Ramos (cell line): ENCODE data around the gene GTPBP8.
"Not testable (repeated sequence)": the region's sequence is repeated elsewhere in the genome, so short reads cannot be mapped to it uniquely, and the experiment has no call there.

Source experiments
- in situ Hi-C: fragments of 300-500 bp; cut with MboI; formaldehyde crosslinking; loops from one replicate; pipeline ENCODE4 v1.14.3; 2022; ENCODE audit warnings: low sequenced_read_pairs; ENCODE audit not compliant: unreplicated experiment

Gene GTPBP8

DNA sequence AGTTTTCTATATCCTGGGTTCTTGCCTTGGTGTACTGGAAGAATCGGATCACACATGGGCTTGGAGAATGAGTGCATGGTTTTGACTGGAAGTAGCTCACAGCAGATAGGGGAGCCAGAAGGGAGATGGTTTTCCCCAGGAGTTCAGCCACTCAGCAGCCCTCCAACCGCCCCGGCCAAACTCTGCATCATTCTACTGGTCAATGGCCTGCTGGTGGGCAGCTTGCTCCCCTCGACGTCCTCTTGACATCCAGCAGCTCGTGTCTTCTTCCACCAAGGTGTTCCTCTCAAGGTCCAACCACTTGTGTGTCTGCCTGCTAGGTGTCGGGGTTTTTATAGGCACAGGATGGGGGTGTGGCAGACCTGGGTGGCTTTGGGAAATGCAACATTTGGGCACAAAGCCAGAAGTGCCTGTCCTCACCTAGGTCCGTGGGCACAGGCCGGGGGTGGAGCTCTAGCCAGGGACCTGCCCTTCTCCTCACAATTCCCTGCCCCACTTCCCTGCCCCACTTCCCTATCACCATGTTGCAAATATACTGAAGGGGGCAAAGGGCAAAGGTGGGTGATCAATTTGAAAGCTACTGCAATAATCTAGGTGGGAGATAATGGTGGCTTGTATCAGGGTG is 3.0 kb upstream of the GTPBP8 start:
- in situ Hi-C loops, result loop anchor here (10.0 to 25.0 kb wide), 2 partner anchors 253 to 876 kb away; no protein-coding TSS in a partner anchor

GRCh38 chr3:112995800-112996199 is 5.0 kb downstream of the GTPBP8 start:
- in situ Hi-C loops, result loop anchor here (25.0 kb wide), 1 partner anchor 883 kb away; no protein-coding TSS in a partner anchor

DNA sequence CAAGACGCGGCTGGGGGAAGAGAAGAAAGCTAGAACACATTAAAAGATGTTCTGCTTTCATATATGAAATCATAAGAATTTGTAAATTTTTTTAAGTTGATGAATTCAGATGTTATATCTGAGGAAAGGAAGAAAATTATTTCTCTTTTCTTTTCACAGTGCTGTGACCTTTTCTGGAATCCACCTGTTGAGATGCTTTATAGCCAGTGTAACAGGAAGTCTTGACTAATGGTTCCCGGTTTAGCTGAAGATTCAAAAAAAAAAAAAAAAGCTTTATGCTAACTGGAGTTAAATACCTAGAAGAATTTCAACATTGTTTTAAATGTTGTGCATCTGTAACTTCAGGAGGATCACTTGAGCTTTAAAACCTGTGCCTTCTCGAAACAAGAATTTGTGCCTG is 9.9 kb downstream of the GTPBP8 start:
- in situ Hi-C loops, result no loop called here

- in situ Hi-C loops, result no loop called here
These were observed 11.3 kb downstream of the GTPBP8 start for GRCh38 chr3:113002037-113002436.

DNA sequence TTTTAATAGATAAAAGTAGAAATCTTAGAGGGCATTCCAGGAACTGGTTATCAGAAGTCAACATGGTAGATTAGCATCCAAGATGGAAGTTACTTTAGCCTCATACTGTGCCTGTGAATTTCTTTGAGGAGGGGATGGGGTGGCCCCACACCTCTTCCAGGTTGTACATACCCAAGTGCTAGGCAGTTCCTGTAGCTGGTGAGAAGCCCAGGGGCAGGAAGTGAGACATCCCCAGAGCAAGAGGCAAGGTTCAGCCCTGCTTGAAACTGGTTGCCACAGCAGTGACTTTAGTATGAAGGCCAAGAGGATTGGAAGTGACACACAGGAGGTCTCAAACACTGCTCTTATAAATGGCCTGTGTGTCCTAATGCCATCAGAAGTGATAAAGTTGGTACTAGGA is 11.9 kb downstream of the GTPBP8 start:
- in situ Hi-C loops, result no loop called here

DNA sequence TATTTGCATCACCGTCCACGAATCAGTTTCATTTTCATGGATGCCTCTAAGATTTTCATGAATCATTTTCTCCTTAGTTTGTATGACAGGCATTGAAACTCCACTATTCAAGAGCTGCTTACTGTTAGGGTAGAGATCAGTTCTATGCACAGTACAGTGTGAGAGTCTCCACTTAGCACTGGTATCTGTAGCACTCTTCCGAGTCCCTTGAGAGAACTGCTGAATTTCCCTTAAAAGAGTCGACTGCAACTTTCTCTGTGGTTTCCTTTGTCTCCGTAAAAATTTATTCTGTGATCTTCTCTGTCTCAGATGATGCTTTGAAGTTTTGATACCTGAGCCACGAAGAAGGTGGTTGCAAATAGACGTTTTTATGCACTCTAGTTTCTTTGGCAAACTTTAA is 14.8 kb downstream of the GTPBP8 start:
- in situ Hi-C loops, result no loop called here

- in situ Hi-C loops, result no loop called here
These were observed 15.7 kb downstream of the GTPBP8 start for GRCh38 chr3:113006359-113007056.

DNA sequence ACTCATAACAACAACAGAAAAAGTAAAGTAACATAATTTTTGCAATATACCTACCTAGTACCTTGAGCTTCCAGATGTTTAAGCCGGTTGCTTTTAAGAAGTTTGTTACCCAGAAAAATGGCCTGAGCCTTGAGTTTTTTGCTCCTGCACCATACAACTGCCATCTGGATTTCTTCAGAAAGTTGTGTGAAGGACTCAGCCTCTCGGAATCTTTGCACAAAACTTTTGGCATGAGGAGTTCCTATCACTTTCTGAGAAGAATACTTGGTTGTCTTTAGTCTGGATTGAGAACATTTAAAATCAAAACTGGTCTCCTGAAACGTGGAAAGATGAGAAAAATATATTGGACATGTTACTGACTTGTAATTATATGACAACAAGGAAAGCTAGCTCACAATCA is 17.3 kb downstream of the GTPBP8 start:
- in situ Hi-C loops, result no loop called here

DNA sequence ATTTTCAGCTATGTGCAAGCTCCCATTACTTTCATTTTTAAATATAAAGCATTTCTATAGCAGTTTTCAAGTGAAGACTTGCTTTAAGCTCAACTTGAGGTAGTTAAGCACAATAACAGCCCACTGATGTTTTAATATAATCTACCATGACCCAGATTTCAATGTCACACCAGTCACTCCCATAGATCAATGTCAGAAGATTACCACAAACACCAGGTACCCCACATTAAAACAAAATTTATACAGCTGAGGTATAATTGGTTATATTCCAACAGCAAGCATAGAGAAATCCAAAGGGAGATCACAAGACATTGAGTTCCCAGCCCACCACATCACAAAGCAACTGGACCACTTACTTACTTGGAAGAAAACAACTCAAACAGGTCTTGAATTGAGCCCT is 22.8 kb downstream of the GTPBP8 start:
- in situ Hi-C loops, result no loop called here

DNA sequence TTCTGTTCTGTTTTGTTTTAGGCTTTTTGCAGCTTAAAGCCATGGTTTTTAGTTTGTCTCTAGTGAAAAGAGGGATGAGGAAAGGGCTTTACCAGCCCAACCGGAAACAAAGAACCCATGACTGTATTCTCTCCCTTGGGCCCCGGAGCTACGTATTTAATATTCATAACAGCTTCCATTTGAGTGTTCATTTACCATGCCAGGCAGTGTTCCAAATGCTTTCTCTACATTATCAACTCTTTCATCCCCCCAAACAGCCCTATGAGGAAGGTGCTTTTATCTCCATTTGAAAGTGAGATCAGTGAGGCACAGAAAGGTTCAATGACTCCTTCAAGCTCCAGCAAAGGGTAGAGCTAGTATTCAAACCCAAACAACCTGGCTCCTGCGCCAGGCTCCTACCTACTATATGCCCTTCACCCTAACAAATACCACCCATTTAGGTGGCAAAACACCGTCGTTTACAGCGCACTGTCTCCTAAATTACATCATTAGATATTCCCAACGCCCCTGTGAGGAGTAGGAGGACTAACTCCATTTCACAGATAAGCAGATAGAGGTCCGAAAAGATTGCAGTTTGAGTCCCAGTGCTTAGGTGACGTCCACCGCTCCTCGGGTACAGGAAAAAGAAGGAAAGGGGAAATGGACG is 27.9 kb downstream of the GTPBP8 start:
- in situ Hi-C loops, result no loop called here

DNA sequence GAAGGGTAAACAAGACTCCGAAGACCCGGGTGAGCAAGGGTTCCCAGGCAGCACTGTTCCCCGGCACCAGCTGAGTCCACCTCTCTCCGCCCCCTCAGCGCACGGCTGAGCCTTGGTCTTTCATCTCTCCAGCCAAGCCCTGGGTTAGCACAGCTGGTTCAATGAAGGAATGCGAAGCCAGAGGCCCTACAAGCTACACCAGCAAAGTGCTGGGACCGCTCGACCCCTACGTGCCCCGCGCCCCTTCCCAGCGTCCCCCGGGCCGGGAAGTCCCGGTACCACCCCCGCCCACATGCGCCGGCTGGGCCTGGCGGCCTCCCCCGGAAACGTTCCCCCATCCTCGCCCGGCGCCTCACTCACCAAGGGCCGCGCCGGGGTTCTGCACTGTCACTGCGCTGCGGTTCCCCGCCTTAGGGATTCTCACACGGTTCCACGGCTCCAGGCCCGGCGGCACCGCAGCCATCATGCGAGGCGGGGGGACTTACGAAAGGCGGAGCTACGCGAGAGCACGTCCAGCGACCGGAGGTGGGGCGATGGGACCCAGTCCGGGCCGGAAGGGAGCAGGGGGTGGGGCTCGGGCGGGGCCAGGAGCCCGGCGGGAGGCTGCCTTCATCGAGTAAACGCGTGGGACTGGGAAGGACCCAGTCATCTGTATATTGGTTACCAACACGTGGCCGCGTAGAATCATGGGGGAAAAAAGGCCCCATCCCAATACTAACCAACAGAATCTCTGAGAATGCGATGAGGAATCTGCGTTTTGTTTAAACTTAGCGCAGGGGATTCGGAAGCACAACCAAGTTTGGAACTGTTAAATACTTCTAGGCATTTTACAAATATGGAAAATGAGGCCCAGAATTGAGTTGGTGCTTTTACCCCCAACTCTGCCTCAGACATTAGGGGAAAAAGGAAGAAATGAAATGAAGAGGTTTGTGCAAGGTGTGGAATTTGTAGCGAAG is 28.7 kb downstream of the GTPBP8 start:
- in situ Hi-C loops, result no loop called here

GRCh38 chr3:113021471-113021870 is 30.7 kb downstream of the GTPBP8 start:
- in situ Hi-C loops, result no loop called here

GRCh38 chr3:113034011-113034410 is 43.2 kb downstream of the GTPBP8 start:
- in situ Hi-C loops, result no loop called here

GRCh38 chr3:113035387-113035982 is 44.7 kb downstream of the GTPBP8 start:
- in situ Hi-C loops, result no loop called here

- in situ Hi-C loops, result no loop called here
These were observed 47.5 kb downstream of the GTPBP8 start for GRCh38 chr3:113038328-113038727.

DNA sequence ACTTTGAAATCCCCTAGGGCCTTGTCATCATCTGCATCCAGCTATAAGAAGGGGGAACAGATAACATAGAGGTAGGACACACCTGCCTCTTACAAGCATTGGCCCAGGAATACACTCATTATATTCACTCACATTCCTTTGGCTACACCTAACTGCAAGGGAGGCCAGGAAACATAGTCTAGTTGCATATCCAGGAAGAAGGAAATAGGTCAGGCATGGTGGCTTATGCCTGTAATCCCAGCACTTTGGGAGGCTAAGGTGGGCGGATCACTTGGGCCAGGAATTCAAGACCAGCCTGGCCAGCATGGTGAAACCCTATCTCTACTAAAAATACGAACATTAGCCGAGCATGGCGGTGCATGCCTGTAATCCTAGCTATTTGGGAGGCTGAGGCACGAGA is 48.8 kb downstream of the GTPBP8 start:
- in situ Hi-C loops, result no loop called here

DNA sequence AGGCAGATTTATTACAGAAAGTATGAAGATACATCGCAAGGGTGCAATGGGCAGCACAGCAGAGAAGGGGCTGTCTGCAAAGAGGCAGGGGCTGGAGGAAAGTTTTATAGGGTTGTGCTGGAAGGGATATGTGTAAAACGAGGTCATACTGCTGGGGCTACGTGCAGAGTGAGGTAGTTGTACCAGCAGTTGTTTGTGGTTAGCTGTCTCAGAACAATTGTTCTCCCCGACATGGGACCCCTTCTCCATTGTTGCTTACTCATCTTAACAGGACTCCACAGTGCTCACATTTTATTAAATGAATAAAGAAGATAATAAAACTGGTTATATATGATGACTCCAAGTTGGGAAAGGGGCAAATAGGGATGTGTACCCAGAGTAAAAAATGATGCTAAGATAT is 49.4 kb downstream of the GTPBP8 start:
- in situ Hi-C loops, result no loop called here

GRCh38 chr3:113043686-113044085 is 52.9 kb downstream of the GTPBP8 start:
- in situ Hi-C loops, result no loop called here

- in situ Hi-C loops, result not testable (repeated sequence)
These were observed 55.6 kb downstream of the GTPBP8 start for GRCh38 chr3:113046186-113046965.
